Measurements from ENCODE around the gene HIC1. TPM values are rescaled to one million over a fixed set of nuclear protein-coding genes. Genes with fewer than 3 reads are reported as not detected.

HIC1 gene
- total RNA-seq, 4 donors from 2014 or later, result 6.8 to 40.4 (median 12.8) TPM

GRCh38 chr17:2040219-2040827, 14.6 kb upstream of the HIC1 start:
- Histone ChIP-seq H3K4me1 (peaks cover 0 to 24% (median 8%) of the 10 kb centered on the region in 4 donors), H3K4me3 (no peak overlapping the region), H3K27ac (no peak overlapping the region), H3K27me3 (no peaks in the 10 kb centered on the region), H3K9me3 (no peaks in the 10 kb centered on the region), H3K36me3 (peaks cover 0 to 34% (median 0%) of the 10 kb centered on the region in 3 donors)
- no peak for DNase-seq
- TF ChIP-seq POLR2A (IDR thresholded peaks at IDR 0.05) (no peak), CTCF (IDR thresholded peaks at IDR 0.05) (no peak)

DNA sequence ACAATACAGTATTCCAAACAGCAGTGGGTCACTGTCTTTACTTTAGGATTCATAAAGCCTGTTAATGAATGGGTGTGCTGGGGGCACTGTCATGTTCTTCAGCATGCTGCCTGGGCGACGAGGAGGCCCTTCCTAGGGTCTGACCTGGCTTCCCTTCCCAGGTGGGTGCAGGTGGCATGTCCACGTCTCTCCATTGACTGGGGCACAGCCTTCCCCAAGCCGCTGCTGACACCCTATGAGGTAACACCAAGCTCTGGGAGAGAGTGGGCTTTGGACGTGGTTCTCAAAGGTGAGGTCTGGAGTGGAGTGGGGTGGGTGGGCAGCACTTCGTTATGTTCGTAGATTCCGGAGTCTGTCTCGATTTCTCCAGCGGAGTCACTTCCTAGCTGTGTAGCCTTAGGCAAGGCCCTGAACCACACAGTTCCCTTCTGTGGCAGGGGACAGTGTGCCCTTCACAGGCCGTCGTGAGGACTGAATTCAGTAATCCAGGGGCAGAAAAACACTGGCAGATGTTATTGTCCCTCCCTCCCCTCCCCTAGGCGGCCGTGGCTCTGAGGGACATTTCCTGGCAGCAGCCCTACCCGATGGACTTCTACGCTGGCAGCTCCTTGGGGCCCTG, 13.9 kb upstream of the HIC1 start:
- H3K27ac ChIP-seq, result peak overlapping the region; percentile 83 to 96 (median 91)
- peak overlapping the region; percentile 57 to 97 (median 86) for H3K4me3 ChIP-seq
- no peaks in the 10 kb centered on the region for H3K27me3 ChIP-seq
- H3K9me3 ChIP-seq, result no peaks in the 10 kb centered on the region
- DNase-seq, result no peak
- H3K36me3 ChIP-seq, result peaks cover 0 to 31% (median 0%) of the 10 kb centered on the region in 3 donors
- peaks cover 0 to 24% (median 8%) of the 10 kb centered on the region in 4 donors for H3K4me1 ChIP-seq
- TF ChIP-seq CTCF (IDR thresholded peaks at IDR 0.05) (no peak), POLR2A (IDR thresholded peaks at IDR 0.05) (no peak)

DNA sequence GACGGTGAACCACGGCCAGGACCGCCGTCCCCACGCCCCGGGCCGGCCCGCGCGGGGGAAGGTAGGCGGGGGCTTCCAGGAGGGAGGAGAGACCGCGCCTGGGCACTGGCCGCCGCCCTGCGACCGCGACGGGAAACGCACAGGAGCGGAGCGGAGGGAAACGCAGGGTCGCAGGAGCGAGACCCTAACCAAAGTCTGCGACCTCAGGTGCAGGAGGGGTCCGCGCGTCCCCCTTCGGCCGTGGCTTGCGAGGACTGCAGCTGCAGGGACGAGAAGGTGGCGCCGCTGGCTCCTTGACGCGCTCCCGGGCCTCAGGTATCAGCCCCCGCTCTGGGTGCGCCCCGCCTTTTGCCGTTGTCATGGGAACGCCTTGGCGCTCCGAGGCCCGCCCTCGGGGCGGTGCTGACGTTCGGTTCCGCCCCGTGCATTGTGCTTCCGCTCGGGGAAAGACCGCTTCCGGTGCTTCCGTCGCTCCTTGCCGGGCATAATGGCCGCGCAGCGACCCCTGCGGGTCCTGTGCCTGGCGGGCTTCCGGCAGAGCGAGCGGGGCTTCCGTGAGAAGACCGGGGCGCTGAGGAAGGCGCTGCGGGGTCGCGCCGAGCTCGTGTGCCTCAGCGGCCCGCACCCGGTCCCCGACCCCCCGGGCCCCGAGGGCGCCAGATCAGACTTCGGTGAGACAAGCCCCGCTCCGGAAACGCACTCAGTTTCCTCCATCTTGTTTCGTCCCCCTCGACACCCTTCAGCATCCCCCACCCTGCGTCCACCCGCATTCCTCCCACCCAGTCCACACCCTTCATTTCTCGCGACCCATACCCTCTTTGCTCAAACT, 13.1 kb upstream of the HIC1 start, which contains the start of gene OVCA2:
TSS of gene OVCA2 (plus strand) at position 462 of the 829 bp plus-strand sequence. CDS start at position 488, 26 bp downstream.
- peak; percentile 95 to 98 (median 96) for DNase-seq
- Histone ChIP-seq H3K27me3 (no peaks in the 10 kb centered on the region), H3K9me3 (no peaks in the 10 kb centered on the region), H3K4me1 (peaks cover 0 to 24% (median 8%) of the 10 kb centered on the region in 4 donors), H3K36me3 (peaks cover 0 to 24% (median 0%) of the 10 kb centered on the region in 3 donors), H3K27ac (peak within 1 kb of the TSS; percentile 83 to 96 (median 91)), H3K4me3 (peak within 1 kb of the TSS; percentile 57 to 97 (median 86))
- TF ChIP-seq POLR2A (IDR thresholded peaks at IDR 0.05) (peak; percentile 38 to 49), CTCF (IDR thresholded peaks at IDR 0.05) (peak; percentile 42 to 67 (median 49))

- peak overlapping the region; percentile 57 to 97 (median 86) for H3K4me3 ChIP-seq
- H3K27me3 ChIP-seq, result no peaks in the 10 kb centered on the region
- no peaks in the 10 kb centered on the region for H3K9me3 ChIP-seq
- H3K4me1 ChIP-seq, result peaks cover 0 to 24% (median 8%) of the 10 kb centered on the region in 4 donors
- peak overlapping the region; percentile 83 to 96 (median 91) for H3K27ac ChIP-seq
- peaks cover 0 to 18% (median 0%) of the 10 kb centered on the region in 3 donors for H3K36me3 ChIP-seq
- TF ChIP-seq POLR2A (IDR thresholded peaks at IDR 0.05) (no peak), CTCF (IDR thresholded peaks at IDR 0.05) (no peak)
- DNase-seq, result no peak
Measured at GRCh38 chr17:2042390-2042847, 12.5 kb upstream of the HIC1 start.

DNA sequence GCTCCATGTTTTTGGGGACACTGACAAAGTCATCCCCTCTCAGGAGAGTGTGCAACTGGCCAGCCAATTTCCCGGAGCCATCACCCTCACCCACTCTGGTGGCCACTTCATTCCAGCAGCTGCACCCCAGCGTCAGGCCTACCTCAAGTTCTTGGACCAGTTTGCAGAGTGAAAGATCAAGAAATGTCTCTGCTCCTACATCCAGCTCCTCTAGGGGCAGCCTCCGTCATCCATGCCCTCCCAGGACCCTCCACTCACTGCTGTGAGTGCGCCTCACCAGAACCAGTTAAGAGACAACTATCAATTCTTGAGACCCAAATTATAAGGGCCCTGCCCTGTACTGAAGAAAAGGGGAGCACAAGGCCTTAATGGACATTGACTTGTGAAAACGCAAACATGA, 12.0 kb upstream of the HIC1 start:
- Histone ChIP-seq H3K36me3 (peaks cover 0 to 13% (median 0%) of the 10 kb centered on the region in 3 donors), H3K4me3 (peak overlapping the region in 3 of 4 donors; percentile 79 to 97 (median 93)), H3K9me3 (no peaks in the 10 kb centered on the region), H3K4me1 (peaks cover 0 to 24% (median 8%) of the 10 kb centered on the region in 4 donors), H3K27me3 (no peaks in the 10 kb centered on the region), H3K27ac (peak overlapping the region in 2 of 4 donors; percentile 83 to 93)
- no peak for TF ChIP-seq CTCF (IDR thresholded peaks at IDR 0.05)
- TF ChIP-seq POLR2A (IDR thresholded peaks at IDR 0.05), result no peak
- DNase-seq, result no peak

Data from Peyer's patch (tissue), 4 donors.